GM18508 (cell line): ENCODE data around the gene NLN.
A peak's percentile ranks its signal among the peaks of the same experiment; 100 is the strongest.
"Not testable (repeated sequence)": the region's sequence is repeated elsewhere in the genome, so short reads cannot be mapped to it uniquely, and the experiment has no call there.

ENCODE experiments used
- ATAC-seq: cut with Tn5 transposase; IDR thresholded peaks from one replicate; pipeline ENCODE4 v1.9.1; 2021; ENCODE audit warnings: moderate number of reproducible peaks; ENCODE audit not compliant: insufficient read depth, unreplicated experiment

NLN gene

DNA sequence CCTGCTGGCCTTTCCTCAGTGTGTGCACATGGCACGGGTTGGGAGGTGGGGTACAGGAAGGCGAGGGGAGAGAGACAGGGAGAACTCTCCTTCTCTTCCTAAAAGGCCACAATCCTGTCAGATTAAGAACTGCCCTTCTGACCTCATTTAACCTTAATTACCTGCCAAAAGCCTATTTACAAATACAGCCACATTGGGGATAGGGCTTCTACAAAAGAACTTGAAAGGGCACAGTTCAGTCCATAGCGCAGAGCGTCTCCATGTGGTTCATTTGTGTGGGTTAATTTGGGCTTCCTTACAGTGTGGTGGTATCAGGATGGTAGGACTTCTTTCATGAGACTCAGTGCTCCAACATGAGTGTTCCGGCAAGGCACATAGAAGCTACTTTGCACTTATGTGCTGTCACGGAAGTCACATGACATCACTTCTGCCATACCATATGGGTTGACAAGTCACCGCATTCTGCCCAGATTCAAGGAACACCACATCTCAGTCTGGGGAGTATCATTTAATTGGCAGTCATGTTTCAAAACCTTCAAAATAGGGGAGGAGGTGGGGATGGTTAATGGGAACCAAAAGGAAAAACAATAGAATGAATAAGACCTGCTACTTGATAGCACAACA is 46.8 kb downstream of the NLN start:
- ATAC-seq = no peak

DNA sequence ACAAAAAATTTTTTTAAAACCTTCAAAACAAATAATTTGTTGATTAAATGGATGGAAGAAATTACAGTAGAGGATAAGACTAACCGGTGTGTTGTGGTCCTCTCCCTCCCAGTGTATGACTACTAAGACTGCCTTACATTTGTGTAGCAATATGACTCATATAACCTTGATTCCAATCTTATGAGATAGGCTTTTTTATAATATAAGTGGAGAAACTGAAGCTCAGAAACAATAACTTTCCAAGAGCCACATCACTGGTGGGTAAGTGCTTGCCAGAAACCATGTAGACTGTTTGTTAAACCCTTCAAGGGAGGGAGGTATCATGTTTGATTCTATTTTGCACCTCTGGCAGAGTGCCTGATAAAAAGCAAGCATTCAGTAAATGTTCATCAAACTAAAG is 47.5 kb downstream of the NLN start:
- no peak for ATAC-seq

DNA sequence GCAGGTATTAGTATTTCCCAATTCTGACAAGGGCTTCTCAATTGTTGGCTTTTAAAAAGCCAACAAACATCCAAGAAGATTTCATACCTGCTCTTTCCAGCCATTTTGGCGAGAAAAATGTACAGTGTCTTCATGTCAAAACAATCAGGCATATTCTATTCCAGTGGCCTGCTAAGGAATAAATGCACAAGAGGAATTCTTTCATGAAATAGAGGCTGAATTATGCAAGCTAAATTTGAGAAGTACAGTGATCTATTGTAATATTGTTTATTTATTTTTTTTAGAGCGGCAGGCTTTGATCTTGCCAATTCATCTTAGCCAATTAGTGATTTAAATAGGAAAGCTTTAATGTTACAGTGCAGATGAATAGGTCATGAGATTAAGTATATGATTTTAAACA is 49.3 kb downstream of the NLN start:
- ATAC-seq = no peak

DNA sequence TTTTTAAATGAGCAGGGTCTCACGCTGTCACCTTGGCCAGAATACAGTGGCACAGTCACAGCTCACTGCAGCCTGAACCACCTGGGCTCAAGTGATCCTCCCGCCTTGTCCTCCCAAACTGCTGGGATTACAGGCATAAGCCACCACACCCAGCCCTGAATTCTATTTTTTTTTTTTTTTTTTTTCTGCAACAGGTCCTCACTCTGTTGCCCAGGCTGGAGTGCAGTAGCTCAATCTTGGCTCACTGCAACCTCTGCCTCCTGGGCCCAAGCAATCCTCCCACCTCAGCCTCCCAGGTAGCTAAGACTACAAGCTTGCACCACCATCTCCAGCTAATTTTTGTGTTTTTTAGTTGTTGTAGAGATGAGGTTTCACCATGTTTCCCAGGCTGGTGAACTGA is 51.0 kb downstream of the NLN start:
- ATAC-seq = not testable (repeated sequence)

DNA sequence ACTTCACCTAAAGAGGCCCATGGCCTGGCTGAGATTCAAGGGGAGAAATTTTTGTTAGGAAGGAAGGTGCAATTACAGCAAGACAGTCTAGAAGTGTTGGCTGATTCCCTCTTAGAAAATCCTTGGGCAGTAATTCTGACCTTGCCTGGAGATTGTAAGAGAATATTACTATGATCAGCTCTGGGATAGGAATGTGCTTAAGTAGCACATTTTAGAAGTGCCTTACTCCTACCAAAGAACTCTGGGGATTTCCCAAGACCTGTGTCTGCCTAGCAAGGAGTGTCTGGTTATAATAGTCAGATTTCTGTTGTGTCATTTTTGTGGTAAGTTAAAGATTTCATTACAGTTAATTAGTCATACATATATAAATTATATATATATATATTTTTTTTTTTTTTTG is 52.3 kb downstream of the NLN start:
- ATAC-seq = no peak

DNA sequence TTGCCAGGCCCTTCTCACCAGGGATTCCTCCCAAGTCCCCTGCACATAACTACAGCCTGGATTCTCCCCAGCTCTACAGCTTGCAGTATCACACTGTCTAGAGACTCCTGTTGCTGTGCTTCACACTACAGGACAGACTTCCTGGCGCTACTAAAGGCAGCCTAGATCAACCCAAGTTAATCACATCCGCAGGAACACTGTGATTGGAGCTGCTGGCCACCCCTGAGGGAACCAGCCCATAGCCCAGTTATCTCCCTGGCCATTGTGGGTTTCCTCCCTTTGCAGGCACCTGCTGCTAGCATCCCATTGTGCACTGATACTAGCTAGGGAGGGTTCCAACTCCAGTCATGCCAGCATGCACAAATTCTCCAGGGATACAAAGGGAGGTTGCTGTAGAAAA is 53.5 kb downstream of the NLN start:
- ATAC-seq = no peak

DNA sequence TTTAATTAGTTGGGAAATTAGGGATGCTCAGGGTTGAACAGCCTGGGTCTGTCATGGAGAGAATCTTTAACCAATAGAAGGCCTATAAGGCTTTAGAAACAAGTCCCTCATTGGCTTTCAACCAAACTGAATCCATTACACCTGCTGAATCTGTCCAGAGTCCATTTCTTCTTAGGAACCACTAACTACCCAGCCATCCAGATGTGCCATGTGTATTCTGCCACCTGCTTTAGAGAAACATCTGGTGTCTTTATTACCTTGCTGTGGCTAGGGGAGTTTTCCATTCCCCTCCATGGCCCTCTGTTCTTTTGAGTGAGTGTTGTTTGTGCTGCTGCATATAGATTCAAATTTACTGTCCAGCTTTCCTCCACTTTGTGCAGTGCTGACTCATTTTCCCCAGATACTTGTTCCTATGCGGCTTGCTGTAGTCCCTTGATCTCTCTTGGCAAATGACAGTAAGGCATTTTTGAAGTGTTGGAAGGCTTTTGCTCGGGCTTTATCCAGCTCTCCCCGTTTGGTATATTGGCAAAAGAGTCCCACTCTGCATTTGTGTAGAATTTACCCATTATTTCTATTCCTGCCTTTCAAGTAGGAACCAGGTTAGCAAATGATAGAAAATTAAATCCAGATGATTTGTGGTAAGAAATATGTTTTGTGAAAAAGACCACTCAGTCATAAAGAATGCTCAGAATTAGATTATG is 54.6 kb downstream of the NLN start:
- ATAC-seq = no peak

DNA sequence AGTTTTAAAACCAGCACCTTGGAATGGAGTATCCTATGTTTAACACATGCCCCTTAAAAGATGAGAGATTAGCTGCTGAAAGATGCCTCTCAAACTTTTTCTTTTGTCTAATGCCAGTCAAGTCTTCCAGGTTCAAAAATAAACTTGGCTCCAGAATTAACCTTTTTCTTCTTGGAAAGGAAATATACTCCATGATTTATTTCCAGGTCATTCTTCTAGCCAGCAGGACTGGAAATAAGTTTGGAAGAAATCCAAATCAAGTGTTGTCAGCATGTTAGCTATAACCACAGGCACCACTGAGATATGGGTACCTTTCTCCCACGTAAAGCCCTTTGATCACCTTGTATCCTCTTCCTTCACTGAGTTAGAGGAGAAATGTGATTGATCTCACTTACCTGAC is 56.1 kb downstream of the NLN start:
- ATAC-seq = no peak

DNA sequence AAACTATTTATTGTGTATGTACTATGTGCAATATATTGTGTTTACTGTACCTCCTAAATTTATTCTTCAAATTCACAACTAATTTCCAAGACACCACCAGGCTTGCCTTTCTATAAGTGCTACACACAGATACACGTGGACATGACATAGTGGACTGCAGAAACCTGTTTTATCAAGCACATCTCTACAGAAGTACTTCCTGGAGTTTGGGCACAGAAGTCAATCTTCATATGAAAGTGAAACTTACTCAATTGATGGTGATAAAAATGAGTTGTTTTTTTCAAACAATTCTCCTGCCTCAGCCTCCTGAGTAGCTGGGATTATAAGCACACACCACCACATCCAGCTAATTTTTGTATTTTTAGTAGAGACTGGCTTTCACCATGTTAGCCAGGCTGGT is 57.6 kb downstream of the NLN start:
- ATAC-seq = peak; percentile 47

DNA sequence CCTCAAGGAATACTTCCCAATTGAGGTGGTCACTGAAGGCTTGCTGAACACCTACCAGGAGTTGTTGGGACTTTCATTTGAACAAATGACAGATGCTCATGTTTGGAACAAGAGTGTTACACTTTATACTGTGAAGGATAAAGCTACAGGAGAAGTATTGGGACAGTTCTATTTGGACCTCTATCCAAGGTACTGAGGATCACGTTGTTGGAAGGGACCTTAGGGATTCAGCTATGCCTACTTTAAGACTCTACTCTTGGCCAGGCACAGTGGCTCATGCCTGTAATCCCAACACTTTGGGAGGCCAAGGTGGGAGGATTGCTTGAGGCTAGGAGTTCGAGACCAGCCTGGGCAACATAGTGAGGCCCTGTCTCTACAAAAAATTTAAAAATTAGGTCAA is 66.3 kb downstream of the NLN start:
- ATAC-seq = not testable (repeated sequence)

DNA sequence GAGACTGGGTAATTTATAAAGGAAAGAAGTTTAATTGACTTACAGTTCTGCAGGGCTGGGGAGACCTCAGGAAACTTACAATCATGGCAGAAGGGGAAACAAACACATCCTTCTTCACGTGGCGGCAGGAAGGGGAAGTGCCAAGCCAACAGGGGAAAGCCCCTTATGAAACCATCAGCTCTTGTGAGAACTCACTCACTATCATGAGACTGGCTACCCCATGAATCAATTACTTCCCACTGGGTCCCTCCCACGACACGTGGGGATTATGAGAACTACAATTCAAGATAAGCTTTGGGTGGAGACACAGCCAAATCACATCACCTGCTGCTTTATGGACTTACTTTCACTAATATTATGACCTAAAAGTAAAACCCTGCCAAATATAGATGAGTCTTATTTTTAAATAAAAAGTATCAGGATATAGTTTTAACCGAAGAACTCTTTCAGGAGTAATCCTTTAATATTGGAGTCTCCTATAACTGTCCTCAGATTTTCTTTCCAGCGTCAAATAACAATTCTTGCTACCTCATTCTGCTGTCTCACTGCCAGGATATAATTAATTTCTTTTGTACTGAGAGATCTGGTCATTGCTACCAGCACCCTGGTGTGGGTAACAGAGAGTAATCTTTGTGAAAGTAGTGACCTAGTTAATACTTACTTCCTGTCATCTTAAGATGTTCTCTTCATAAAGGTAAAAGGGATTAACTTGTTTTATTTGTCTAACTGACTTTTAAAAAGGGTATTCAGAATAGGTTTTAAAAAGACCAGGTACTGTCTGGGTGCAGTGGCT is 68.6 kb downstream of the NLN start:
- ATAC-seq = no peak

DNA sequence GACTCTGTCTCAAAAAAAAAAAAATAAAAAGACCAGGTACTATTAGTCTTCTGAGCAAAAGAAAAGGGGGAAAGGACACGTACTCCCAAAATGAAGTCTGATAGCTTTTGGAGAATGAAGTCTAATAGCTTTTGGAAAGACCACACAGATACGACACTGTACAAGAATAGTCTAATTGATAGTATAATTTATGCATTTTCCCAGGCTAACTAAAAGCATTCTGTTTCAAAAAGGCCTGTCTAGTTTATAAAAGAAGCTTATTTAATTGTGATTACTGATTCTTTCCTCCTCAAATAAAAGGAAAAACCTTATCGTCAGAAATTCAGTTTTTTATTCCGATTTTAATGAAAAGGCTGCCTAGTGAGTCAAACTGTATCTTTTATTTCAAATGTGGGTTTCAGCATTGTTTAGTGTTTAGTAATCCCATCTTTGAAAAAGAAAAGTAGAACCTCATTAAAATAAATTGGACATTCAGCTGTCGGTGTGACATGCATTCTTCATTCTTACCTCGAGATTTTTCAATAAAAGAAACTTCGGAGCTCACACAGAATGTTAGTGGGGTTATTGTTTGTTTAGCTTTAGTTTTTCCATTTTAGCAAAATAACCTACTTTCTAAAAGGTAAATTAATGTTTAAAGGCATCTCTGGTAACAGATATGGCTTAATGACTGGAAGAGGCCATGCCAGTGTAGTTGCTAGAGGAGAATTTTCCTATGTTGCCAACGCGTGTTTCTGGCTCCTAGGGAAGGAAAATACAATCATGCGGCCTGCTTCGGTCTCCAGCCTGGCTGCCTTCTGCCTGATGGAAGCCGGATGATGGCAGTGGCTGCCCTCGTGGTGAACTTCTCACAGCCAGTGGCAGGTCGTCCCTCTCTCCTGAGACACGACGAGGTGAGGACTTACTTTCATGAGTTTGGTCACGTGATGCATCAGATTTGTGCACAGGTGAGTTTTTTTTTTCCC is 70.0 kb downstream of the NLN start:
- ATAC-seq = no peak

DNA sequence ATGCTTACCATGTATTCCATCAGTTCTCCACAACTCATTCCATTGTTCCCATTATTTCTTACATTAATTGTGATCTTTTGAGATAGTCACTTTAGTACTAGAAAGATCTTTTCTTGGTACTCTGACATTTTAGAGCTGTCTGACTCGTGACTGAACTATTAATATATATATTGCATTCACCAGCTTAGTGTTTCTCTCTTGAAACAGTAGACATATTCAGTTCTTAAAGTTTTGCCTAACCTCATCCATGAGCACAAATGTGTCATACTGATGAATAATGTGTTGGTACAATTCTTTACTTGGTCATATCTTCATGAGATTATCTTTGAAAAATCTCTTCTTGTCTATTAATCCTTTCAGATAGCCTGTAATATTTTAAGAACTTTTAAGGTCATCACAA is 74.3 kb downstream of the NLN start:
- ATAC-seq = no peak

DNA sequence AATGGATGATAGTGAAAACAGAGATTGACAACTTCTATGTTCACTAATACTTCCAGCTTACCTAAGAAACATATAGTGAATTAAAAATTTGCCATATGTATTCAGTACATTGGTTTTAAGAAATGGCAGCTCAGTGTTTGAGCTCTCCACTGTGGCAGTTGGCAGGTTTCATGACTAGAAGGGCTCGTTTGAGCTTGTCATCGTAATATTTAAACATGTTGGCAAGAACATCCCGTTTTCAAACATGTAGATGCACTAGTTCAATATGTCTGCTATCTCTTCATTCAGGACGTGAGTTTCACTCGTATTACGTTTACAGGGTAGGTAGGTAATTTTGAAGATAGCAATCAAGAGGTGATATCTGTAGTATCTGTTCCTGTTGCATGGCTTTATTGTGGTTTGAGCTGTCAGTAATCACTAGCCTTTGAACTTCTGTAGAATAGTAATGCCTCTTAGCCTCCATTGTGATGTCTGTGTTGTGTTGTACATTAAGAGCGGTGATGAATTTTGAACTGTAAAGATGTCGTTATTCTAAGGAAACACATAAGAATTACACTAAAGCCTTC is 74.8 kb downstream of the NLN start:
- ATAC-seq = no peak

DNA sequence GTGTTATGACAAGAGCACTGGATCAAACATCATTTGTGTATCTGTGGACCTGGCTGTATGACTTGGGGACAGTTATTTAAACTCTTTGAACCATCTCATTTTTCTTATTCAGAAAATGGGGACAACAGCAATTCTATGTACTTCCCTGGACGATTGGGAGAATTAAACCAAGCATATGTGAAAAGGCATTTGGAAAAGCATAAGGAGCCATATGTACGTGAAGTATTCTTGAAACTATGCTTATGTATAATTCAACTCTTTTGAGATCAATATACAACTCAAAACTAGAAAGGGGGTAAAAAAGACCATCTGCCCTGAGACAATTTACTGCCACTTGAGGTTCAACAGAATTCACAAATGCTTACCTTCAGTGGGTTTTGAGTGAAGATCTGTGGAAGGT is 75.5 kb downstream of the NLN start:
- no peak for ATAC-seq

DNA sequence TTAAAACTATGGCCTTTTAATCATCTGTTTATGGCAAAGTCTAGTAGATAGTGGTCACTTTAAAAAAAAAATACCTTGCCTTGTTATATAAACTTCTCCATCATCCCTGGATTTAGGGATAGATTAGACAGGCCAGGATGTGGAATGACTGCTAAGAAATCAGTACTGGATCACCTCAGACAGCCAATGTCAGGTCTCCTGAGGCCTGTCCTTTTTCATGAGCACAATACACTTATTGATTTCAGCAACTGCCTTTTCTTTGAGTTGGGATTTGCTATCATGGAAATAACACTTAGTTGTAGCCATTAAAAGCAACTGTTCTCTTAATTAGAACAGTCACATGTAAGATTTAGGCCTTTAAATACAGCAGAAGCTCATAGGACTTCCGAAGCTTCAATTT is 77.9 kb downstream of the NLN start:
- ATAC-seq = no peak

DNA sequence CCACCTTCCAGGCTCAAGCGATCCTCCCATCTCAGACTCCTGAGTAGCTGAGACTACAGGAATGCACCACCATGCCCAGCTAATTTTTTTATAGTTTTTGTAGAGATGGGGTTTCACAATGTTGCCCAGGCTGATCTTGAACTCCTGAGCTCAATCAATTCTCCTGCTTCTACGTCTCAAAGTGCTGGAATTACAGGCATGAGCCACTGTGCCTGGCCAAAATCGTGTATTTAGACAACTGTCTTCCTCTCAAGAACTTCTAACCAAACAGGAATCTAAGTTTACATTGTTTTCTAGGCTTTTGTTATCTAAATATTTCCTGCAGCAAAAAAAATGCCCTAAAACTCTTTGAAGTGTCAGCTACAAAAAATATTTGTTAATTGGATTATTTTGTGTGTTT is 78.8 kb downstream of the NLN start:
- no peak for ATAC-seq

DNA sequence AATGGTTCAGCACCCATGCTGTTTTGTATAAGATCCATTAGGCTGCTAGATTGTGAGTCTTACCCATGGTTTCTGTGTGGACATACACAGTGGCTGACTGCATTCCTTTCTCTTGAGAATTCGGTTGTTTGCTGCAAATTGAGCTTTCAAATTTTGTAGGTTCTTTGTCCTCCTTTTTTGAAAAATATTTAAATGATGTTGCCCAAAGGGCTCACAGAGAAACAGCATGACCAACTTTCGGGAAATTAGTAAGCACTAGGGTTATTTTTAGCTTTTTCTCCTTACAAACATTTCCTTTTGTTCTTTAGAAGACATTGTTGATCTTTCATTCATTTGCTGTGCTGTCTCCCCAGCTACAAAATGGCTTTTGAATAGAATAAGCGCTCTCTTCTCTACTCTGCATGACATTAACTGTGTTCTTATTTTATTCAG is 79.4 kb downstream of the NLN start:
- no peak for ATAC-seq

DNA sequence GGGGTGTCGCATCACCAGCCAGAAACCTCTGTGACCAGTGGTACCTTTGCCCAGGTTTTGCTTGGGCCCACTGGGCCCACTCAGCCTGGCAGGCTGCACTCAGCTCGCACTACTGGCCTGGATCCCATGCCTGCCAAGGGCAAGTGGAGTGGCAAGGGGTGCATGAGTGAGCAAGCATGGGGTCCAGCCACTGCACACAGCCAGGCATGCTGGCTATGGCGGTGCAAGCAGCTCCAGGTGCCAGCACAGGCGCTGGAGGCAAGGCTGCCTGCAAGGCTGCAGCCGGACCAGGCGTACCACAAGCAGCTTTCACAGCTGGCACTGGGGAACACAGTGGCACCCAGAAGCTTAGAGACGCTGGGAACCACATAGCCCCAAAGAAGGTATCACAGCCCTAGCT is 80.1 kb downstream of the NLN start:
- ATAC-seq = no peak

DNA sequence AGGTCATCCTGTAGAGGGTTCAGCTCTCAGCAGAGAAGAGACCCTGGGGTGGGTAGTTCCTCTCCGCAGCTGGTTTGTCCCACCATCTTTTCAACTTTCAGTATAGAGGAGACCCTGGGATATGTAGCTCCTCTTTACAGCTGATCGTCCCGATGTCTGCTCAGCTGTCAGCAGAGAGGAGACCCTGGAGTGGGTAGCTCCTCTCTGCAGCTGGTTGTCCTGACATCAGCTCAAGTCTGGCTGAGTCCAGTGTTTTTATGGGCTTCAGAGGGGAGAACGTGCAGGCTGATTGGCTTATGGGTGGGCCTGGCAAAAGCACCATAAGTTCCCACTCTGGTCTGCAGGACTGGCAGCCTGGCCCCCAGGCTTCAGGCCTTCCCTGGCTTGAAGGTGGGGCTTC is 80.8 kb downstream of the NLN start:
- no peak for ATAC-seq
